MM.1S (cell line): ENCODE measurements around the gene GPBP1L1.
"Not testable (repeated sequence)": the region's sequence is repeated elsewhere in the genome, so short reads cannot be mapped to it uniquely, and the experiment has no call there.

Source experiments
- EZH2 ChIP-seq: fragments of 300-600 bp; sonication (generic); optimal IDR thresholded peaks from 2 replicates; pipeline ENCODE3; 2017; ENCODE audit warnings: low read depth, mild to moderate bottlenecking, antibody characterized with exemption, low read length, mixed read lengths
- TF ChIP-seq, protein P1 (sequence below): fragments of 300-600 bp; sonication (generic); IDR thresholded peaks from 2 replicates; pipeline ENCODE4 v1.5.1; 2016; ENCODE audit warnings: antibody characterized with exemption, low read length, mixed read lengths

- TF ChIP-seq EZH2, result not testable (repeated sequence)
- TF ChIP-seq, protein P1, sequence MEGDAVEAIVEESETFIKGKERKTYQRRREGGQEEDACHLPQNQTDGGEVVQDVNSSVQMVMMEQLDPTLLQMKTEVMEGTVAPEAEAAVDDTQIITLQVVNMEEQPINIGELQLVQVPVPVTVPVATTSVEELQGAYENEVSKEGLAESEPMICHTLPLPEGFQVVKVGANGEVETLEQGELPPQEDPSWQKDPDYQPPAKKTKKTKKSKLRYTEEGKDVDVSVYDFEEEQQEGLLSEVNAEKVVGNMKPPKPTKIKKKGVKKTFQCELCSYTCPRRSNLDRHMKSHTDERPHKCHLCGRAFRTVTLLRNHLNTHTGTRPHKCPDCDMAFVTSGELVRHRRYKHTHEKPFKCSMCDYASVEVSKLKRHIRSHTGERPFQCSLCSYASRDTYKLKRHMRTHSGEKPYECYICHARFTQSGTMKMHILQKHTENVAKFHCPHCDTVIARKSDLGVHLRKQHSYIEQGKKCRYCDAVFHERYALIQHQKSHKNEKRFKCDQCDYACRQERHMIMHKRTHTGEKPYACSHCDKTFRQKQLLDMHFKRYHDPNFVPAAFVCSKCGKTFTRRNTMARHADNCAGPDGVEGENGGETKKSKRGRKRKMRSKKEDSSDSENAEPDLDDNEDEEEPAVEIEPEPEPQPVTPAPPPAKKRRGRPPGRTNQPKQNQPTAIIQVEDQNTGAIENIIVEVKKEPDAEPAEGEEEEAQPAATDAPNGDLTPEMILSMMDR, result not testable (repeated sequence)
Measured at GRCh38 chr1:45693811-45694210, 7.5 kb upstream of the GPBP1L1 start.
